ENCODE data around the gene FOXP4.
A peak's percentile ranks its signal among the peaks of the same experiment; 100 is the strongest.

FOXP4 gene

GRCh38 chr6:41545703-41546474 lies at the start of gene FOXP4:
TSS of gene FOXP4 (plus strand) at chr6:41546381. CDS start at chr6:41565761, 19,380 bp downstream.
- peak; percentile 81 to 82 for DNase-seq (ENCODE audit: low read depth in 2 of 2)

- DNase-seq (ENCODE audit: low read depth in 2 of 2), result no peak
Measured at GRCh38 chr6:41497573-41497972, 48.6 kb upstream of the FOXP4 start.

- no peak for DNase-seq (ENCODE audit: low read depth in 2 of 2)
Measured at GRCh38 chr6:41497994-41498393, 48.2 kb upstream of the FOXP4 start.

- DNase-seq (ENCODE audit: low read depth in 2 of 2), result no peak
Measured at GRCh38 chr6:41498968-41499599, 47.1 kb upstream of the FOXP4 start.

GRCh38 chr6:41500561-41500960 lies 45.6 kb upstream of the FOXP4 start:
- DNase-seq (ENCODE audit: low read depth in 2 of 2), result no peak

- DNase-seq (ENCODE audit: low read depth in 2 of 2), result no peak
Measured at GRCh38 chr6:41502566-41502916, 43.6 kb upstream of the FOXP4 start.

- DNase-seq (ENCODE audit: low read depth in 2 of 2), result no peak
Measured at GRCh38 chr6:41502917-41503671, 43.1 kb upstream of the FOXP4 start.

GRCh38 chr6:41503827-41504465 lies 42.2 kb upstream of the FOXP4 start:
- DNase-seq (ENCODE audit: low read depth in 2 of 2), result no peak

GRCh38 chr6:41504466-41505121 lies 41.6 kb upstream of the FOXP4 start:
- no peak for DNase-seq (ENCODE audit: low read depth in 2 of 2)

GRCh38 chr6:41505122-41506049 lies 40.8 kb upstream of the FOXP4 start:
- DNase-seq (ENCODE audit: low read depth in 2 of 2), result peak; percentile 72

GRCh38 chr6:41508479-41508878 lies 37.7 kb upstream of the FOXP4 start:
- DNase-seq (ENCODE audit: low read depth in 2 of 2), result no peak

- DNase-seq (ENCODE audit: low read depth in 2 of 2), result no peak
Measured at GRCh38 chr6:41509580-41509979, 36.6 kb upstream of the FOXP4 start.

GRCh38 chr6:41511443-41512060 lies 34.6 kb upstream of the FOXP4 start:
- no peak for DNase-seq (ENCODE audit: low read depth in 2 of 2)

GRCh38 chr6:41512146-41512701 lies 34.0 kb upstream of the FOXP4 start:
- no peak for DNase-seq (ENCODE audit: low read depth in 2 of 2)

- DNase-seq (ENCODE audit: low read depth in 2 of 2), result no peak
Measured at GRCh38 chr6:41515995-41516394, 30.2 kb upstream of the FOXP4 start.

GRCh38 chr6:41518118-41518517 lies 28.1 kb upstream of the FOXP4 start:
- no peak for DNase-seq (ENCODE audit: low read depth in 2 of 2)

- no peak for DNase-seq (ENCODE audit: low read depth in 2 of 2)
Measured at GRCh38 chr6:41519305-41519744, 26.9 kb upstream of the FOXP4 start.

- no peak for DNase-seq (ENCODE audit: low read depth in 2 of 2)
Measured at GRCh38 chr6:41519745-41520699, 26.2 kb upstream of the FOXP4 start.

Measured in fibroblast of skin of left biceps (primary cell).